ENCODE data around the gene KIF5A. TPM values are rescaled to one million over a fixed set of nuclear protein-coding genes. Genes with fewer than 3 reads are reported as not detected.
"Not testable (repeated sequence)": the region's sequence is repeated elsewhere in the genome, so short reads cannot be mapped to it uniquely, and the experiment has no call there.

KIF5A gene
- total and polyA plus RNA-seq, 5 experiments from 2014 or later: 0.17 to 2.3 (median 0.85) TPM; not detected in 1

- Mint-ChIP-seq H3K4me3 (no peak overlapping the region), H3K9me3 (no peaks in the 10 kb centered on the region), H3K36me3 (peaks cover 4 to 84% (median 28%) of the 10 kb centered on the region in 3 donors), H3K4me1 (peaks cover 19 to 34% (median 26%) of the 10 kb centered on the region in 4 donors), H3K27me3 (no peaks in the 10 kb centered on the region), H3K27ac (peak overlapping the region in 7 of 10 donors; percentile 10 to 69 (median 41))
- ATAC-seq (no peak), DNase-seq (no peak)
- POLR2A ChIA-PET: interaction anchor here (0.6 to 8.6 kb wide), 4 partner anchors 10 to 118 kb away, joined by 3 to 135 read pairs (median 3); partner anchors contain the start of genes ARHGAP9 and B4GALNT1
Measured at GRCh38 chr12:57514720-57515407, 35.0 kb upstream of the KIF5A start.

GRCh38 chr12:57515408-57515933, 34.4 kb upstream of the KIF5A start:
- no peaks in the 10 kb centered on the region for H3K27me3 Mint-ChIP-seq
- peaks cover 22 to 40% (median 27%) of the 10 kb centered on the region in 4 donors for H3K4me1 Mint-ChIP-seq
- no peak overlapping the region for H3K4me3 Mint-ChIP-seq
- POLR2A ChIA-PET: interaction anchor here (0.8 to 8.6 kb wide), 4 partner anchors 9 to 117 kb away, joined by 3 to 135 read pairs (median 3); partner anchors contain the start of genes ARHGAP9, B4GALNT1 and GLI1
- H3K36me3 Mint-ChIP-seq: peaks cover 4 to 85% (median 28%) of the 10 kb centered on the region in 3 donors
- no peaks in the 10 kb centered on the region for H3K9me3 Mint-ChIP-seq
- DNase-seq (no peak), ATAC-seq (no peak)
- peak overlapping the region in 8 of 10 donors; percentile 0 to 100 (median 52) for H3K27ac Mint-ChIP-seq

- no peak for DNase-seq
- H3K36me3 Mint-ChIP-seq: peaks cover 4 to 85% (median 28%) of the 10 kb centered on the region in 3 donors
- H3K27me3 Mint-ChIP-seq: no peaks in the 10 kb centered on the region
- no peaks in the 10 kb centered on the region for H3K9me3 Mint-ChIP-seq
- peak overlapping the region in 1 of 10 donors; percentile 14 for H3K4me3 Mint-ChIP-seq
- peaks cover 22 to 44% (median 31%) of the 10 kb centered on the region in 4 donors for H3K4me1 Mint-ChIP-seq
- POLR2A ChIA-PET: interaction anchor here (0.8 to 8.6 kb wide), 6 partner anchors 8 to 117 kb away, joined by 3 to 135 read pairs (median 3); partner anchors contain the start of genes ARHGAP9, B4GALNT1 and GLI1
- ATAC-seq: no peak
- peak overlapping the region in 9 of 10 donors; percentile 38 to 100 (median 59) for H3K27ac Mint-ChIP-seq
Measured at GRCh38 chr12:57515934-57516541, 33.8 kb upstream of the KIF5A start.

GRCh38 chr12:57516617-57517153, 33.2 kb upstream of the KIF5A start:
- Mint-ChIP-seq H3K4me1 (peaks cover 25 to 50% (median 37%) of the 10 kb centered on the region in 4 donors), H3K9me3 (no peaks in the 10 kb centered on the region), H3K36me3 (peaks cover 4 to 78% (median 28%) of the 10 kb centered on the region in 3 donors), H3K27ac (peak overlapping the region in 9 of 10 donors; percentile 4 to 100 (median 77)), H3K27me3 (no peaks in the 10 kb centered on the region), H3K4me3 (peak overlapping the region in 1 of 10 donors; percentile 14)
- no peak for ATAC-seq
- DNase-seq: no peak
- POLR2A ChIA-PET: interaction anchor here (1.0 to 8.6 kb wide), 3 partner anchors 9 to 38 kb away, joined by 3 to 135 read pairs (median 5); partner anchors contain the start of gene ARHGAP9

- Mint-ChIP-seq H3K9me3 (no peaks in the 10 kb centered on the region), H3K4me1 (peaks cover 27 to 50% (median 42%) of the 10 kb centered on the region in 4 donors), H3K27me3 (peaks cover 0 to 2% (median 0%) of the 10 kb centered on the region in 5 donors), H3K27ac (peak overlapping the region in 9 of 10 donors; percentile 4 to 100 (median 73)), H3K36me3 (peaks cover 4 to 73% (median 27%) of the 10 kb centered on the region in 3 donors), H3K4me3 (peak overlapping the region in 2 of 10 donors; percentile 10 to 65)
- POLR2A ChIA-PET: interaction anchor here (0.5 to 8.6 kb wide), 2 partner anchors 39 to 185 kb away, joined by 11 to 135 read pairs; partner anchors contain the start of gene ARHGAP9
- ATAC-seq: no peak
- no peak for DNase-seq
Measured at GRCh38 chr12:57517187-57517586, 32.7 kb upstream of the KIF5A start.

GRCh38 chr12:57517718-57518117, 32.1 kb upstream of the KIF5A start:
- peaks cover 4 to 68% (median 23%) of the 10 kb centered on the region in 3 donors for H3K36me3 Mint-ChIP-seq
- DNase-seq, H3K27me3 Mint-ChIP-seq, ATAC-seq, H3K9me3 Mint-ChIP-seq: not testable (repeated sequence)
- H3K4me3 Mint-ChIP-seq: peak overlapping the region in 4 of 10 donors; percentile 29 to 97 (median 52)
- POLR2A ChIA-PET: interaction anchor here (0.5 to 8.6 kb wide), 5 partner anchors 13 to 185 kb away, joined by 3 to 135 read pairs (median 11); partner anchors contain the start of genes ARHGAP9 and GLI1
- peaks cover 26 to 46% (median 43%) of the 10 kb centered on the region in 4 donors for H3K4me1 Mint-ChIP-seq
- H3K27ac Mint-ChIP-seq: peak overlapping the region in 9 of 10 donors; percentile 53 to 100 (median 77)

- Mint-ChIP-seq H3K27ac (peak overlapping the region; percentile 98 to 100 (median 99)), H3K27me3 (peaks cover 0 to 2% (median 0%) of the 10 kb centered on the region in 5 donors), H3K36me3 (peaks cover 4 to 62% (median 19%) of the 10 kb centered on the region in 3 donors), H3K4me3 (peak overlapping the region; percentile 75 to 99 (median 98)), H3K4me1 (peaks cover 29 to 49% (median 45%) of the 10 kb centered on the region in 4 donors), H3K9me3 (no peaks in the 10 kb centered on the region)
- POLR2A ChIA-PET: interaction anchor here (0.6 to 8.6 kb wide), 6 partner anchors 8 to 179 kb away, joined by 3 to 135 read pairs (median 9); partner anchors contain the start of genes ARHGAP9 and GLI1
- DNase-seq (no peak), ATAC-seq (no peak)
Measured at GRCh38 chr12:57518176-57518919, 31.5 kb upstream of the KIF5A start.

GRCh38 chr12:57518920-57519795, 30.7 kb upstream of the KIF5A start:
- Mint-ChIP-seq H3K9me3 (no peaks in the 10 kb centered on the region), H3K4me3 (peak overlapping the region; percentile 95 to 99 (median 98)), H3K36me3 (peaks cover 4 to 54% (median 19%) of the 10 kb centered on the region in 3 donors), H3K27me3 (peaks cover 0 to 2% (median 0%) of the 10 kb centered on the region in 5 donors), H3K27ac (peak overlapping the region; percentile 98 to 100 (median 99)), H3K4me1 (peaks cover 33 to 57% (median 53%) of the 10 kb centered on the region in 4 donors)
- POLR2A ChIA-PET: interaction anchor here (1.1 to 8.6 kb wide), 14 partner anchors 9 to 72 kb away, joined by 3 to 135 read pairs (median 8); partner anchors contain the start of genes ARHGAP9, DCTN2, GLI1 and MARS1
- ATAC-seq (no peak), DNase-seq (peak in 2 of 10 donors; percentile 13 to 19)

GRCh38 chr12:57519796-57520052, 30.1 kb upstream of the KIF5A start:
- ATAC-seq: no peak
- Mint-ChIP-seq H3K9me3 (no peaks in the 10 kb centered on the region), H3K4me1 (peaks cover 38 to 63% (median 59%) of the 10 kb centered on the region in 4 donors), H3K27me3 (peaks cover 0 to 2% (median 0%) of the 10 kb centered on the region in 5 donors), H3K27ac (peak overlapping the region; percentile 98 to 100 (median 99)), H3K4me3 (peak overlapping the region; percentile 95 to 99 (median 98)), H3K36me3 (peaks cover 4 to 48% (median 15%) of the 10 kb centered on the region in 3 donors)
- peak in 6 of 10 donors; percentile 17 to 33 (median 27) for DNase-seq
- POLR2A ChIA-PET: interaction anchor here (0.9 to 8.6 kb wide), 19 partner anchors 9 to 326 kb away, joined by 3 to 135 read pairs (median 4); partner anchors contain the start of genes ARHGAP9, DCTN2, GLI1 and MARS1

GRCh38 chr12:57520053-57520818, 29.6 kb upstream of the KIF5A start, which contains the start of gene DDIT3:
Gene DDIT3, minus strand, starts transcription at chr12:57520514. Its CDS starts 3,108 bp downstream, at chr12:57517406.
- H3K27me3 Mint-ChIP-seq: peaks cover 0 to 2% (median 0%) of the 10 kb centered on the region in 5 donors
- H3K9me3 Mint-ChIP-seq: no peaks in the 10 kb centered on the region
- H3K27ac Mint-ChIP-seq: peak within 1 kb of the TSS; percentile 99 to 100 (median 100)
- DNase-seq (peak; percentile 98 to 100 (median 100)), ATAC-seq (peak; percentile 70 to 79)
- H3K4me1 Mint-ChIP-seq: peaks cover 40 to 67% (median 62%) of the 10 kb centered on the region in 4 donors
- H3K36me3 Mint-ChIP-seq: peaks cover 4 to 46% (median 13%) of the 10 kb centered on the region in 3 donors
- peak within 1 kb of the TSS; percentile 95 to 99 (median 98) for H3K4me3 Mint-ChIP-seq
- POLR2A ChIA-PET: interaction anchor here (0.6 to 8.6 kb wide), 27 partner anchors 9 to 408 kb away, joined by 3 to 135 read pairs (median 4); partner anchors contain the start of genes ARHGAP9, CTDSP2, DCTN2 and GLI1
